GM20000 (cell line): Measurements from ENCODE around the gene MEGF6.

Source experiments
- DNase-seq: peaks from one replicate; pipeline ENCODE4 v3.0.0; 2012; ENCODE audit warnings: low spot score
- TF ChIP-seq, protein P1 (sequence below): IDR thresholded peaks from 2 replicates; pipeline ENCODE4 v1.5.1; 2012; ENCODE audit warnings: mild to moderate bottlenecking, control low read depth; ENCODE audit errors: extremely low read depth, missing control alignments

The MEGF6 gene

DNA sequence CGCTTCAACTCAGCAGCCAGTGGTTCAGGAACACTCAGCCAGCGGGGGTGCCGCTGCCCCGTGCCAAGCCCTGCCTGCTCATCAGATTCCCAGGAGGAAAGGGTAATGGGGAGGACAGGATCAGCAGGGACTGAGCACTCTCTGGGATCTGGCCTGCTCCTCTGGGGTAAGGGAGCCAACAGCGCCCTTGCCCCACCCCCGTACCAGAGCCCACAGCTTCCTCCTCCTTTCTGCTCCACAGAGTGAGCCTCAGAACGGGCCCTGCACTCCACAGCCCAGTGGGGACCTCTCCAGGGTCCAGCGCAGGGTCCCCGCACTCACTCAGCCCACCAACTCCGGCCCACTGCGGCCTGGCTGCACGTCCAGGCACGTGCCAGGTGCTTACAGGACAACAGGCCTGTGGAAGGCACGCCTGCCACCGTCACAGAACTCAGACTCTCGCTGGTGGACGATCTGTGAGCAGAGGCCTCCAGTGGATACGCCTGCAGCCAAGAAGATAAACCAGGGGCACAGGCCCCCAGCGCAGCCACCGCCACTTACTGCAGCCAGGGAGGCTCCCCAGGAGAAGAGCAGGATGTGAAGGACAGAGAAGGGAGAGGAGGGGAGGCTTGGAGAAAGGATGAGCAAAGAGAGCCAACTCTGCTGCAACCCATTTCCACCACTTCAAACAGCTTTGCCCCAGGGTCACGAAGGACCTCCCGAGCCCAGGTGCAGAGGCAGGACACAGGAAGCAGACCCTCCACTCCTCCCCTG, 2.1 kb downstream of the MEGF6 start:
- TF ChIP-seq, protein P1, sequence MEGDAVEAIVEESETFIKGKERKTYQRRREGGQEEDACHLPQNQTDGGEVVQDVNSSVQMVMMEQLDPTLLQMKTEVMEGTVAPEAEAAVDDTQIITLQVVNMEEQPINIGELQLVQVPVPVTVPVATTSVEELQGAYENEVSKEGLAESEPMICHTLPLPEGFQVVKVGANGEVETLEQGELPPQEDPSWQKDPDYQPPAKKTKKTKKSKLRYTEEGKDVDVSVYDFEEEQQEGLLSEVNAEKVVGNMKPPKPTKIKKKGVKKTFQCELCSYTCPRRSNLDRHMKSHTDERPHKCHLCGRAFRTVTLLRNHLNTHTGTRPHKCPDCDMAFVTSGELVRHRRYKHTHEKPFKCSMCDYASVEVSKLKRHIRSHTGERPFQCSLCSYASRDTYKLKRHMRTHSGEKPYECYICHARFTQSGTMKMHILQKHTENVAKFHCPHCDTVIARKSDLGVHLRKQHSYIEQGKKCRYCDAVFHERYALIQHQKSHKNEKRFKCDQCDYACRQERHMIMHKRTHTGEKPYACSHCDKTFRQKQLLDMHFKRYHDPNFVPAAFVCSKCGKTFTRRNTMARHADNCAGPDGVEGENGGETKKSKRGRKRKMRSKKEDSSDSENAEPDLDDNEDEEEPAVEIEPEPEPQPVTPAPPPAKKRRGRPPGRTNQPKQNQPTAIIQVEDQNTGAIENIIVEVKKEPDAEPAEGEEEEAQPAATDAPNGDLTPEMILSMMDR = no peak
- DNase-seq = no peak

DNA sequence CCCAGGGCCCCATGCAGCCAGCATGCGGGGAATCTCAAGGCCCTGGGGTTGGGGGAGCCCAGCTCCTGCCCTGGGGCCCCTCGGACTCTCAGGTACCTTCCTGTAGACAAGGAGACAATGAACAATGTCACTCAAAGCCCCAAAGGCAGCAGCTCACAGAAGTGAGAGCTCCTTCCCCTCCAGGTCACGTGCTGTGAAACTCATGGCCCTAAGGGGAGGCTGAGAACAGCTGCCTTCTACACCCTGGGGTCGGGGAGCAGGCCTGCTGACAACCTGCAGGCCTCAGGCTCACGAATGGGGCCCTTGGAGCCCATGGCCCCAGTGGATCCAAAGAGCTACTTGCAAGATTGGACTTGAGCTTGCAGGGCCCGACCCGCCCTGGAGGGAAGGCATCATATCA, 3.2 kb downstream of the MEGF6 start:
- no peak for DNase-seq
- TF ChIP-seq, protein P1 = no peak

DNA sequence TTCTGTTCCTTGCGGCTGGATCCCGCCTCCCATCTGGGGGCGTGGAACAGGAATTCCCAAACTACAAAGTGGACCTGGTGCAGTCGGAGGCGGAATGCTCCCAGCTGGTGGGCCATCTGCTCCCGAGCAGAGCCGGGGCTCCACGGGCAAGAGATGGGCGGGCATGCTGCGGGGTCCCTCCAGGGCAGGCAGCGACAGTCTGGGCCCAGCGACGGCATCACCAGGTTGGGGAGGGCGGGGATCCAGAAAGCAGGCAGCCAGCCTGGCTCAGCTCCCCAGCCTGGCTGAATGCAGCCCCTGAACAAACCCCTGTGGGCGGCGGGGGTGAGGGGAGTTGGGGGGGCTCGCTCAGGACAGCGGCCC, 3.6 kb downstream of the MEGF6 start:
- TF ChIP-seq, protein P1 = no peak
- no peak for DNase-seq

DNA sequence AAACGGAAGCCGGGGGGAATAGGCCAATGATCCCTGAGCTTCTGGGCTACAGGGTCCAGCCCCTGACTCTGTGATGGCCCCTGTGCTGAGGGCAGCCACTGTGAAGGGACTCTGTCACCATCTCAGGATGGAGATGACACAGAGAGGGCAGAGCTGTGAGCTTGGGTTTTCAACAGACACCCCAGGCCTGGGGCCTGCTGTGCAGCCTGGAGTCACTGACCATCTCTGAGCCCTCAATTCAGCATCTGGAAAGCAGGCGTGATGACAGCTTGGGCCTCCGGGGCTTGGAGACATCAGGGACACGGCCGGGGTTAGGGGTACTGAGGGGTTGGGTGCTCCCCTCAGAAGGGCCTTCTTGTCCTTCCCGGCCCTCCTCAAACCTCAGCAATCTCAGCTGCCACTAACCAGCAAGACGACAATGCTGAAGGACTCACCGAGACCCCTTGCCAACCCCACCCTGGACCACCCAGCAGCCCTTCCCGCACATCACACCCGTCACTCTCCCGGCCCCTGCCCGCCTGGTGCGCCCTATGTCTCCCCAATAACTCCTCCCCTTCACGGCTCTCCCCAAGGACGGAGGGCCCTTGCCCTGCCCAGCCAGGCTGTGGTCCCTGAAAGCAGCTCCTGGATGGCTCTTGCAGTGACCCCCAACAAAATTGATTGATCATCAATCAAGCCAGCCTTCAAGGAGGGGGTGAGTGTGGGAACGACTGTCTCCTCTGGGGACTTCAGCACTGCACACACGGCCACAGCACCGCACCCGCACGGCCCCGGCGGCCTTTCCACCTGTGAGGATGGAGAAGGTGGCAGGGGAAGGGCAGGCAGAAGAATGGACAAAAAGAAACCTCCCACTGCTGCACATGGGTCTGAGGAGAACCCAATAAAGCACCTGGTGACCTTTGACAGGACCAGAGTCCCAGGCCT, 4.3 kb downstream of the MEGF6 start:
- TF ChIP-seq, protein P1 = no peak
- DNase-seq = no peak

DNA sequence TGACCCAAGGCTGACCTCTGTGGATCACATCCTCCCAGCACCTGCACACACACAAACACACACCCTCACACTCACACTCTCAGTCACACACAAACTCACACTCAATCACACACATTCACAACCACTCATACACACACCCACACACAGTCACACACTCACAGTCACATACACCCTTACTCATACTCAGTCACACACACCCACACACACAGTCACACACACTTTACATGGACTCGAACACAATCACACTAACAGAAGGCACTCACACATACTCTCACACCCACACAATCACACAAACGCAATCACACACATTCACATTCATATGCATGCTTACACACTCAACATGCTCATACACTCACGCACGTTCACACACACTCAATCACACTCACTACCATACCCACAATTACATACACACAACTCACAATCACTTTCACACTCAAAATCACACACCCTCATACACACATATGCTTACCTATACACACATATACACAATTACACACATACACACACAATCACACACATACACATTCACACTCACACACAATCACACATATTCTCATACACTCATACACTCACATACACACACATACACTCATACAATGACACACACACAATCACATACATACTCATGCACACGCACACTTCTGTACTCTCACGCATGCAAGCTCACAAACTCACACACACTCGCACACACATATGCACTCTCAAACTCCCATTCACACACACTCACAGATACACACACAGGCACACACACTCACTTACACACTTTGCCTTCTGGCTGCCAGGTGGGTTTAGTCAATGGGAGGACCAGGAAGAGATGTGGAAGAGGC, 6.1 kb downstream of the MEGF6 start:
- TF ChIP-seq, protein P1 = no peak
- DNase-seq = no peak

DNA sequence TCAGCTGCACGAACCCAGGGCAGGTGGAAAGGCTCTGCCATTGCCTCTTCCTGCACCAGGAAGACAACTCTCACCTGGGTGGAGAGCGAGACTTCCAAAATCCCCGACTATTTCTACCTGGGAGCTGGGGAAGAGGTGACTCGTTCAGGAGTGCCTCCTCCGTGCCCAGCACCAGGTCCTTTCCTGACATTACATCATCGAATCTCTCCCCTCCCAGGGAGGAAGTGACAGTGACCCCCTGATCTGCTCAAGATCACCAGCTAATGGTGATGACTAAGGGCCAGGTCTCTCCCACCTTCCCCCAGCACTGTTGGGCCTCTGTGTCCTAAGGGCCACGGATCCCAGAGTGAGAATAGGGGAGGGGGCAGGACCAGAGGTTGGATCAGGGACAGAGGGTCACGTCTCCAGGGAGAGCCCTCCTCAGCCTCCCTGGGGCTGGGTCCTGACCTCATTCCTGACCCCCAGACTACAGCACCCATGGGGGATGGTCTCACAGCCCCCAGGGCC, 6.8 kb downstream of the MEGF6 start:
- TF ChIP-seq, protein P1 = no peak
- no peak for DNase-seq
